Transverse colon (tissue), 4 donors: Measurements from ENCODE around the gene TAF4. TPM values are rescaled to one million over a fixed set of nuclear protein-coding genes. Genes with fewer than 3 reads are reported as not detected.

Experiments
- DNase-seq: peaks from one replicate; pipeline ENCODE4 v3.0.0-alpha.2; 2019
- H3K27ac ChIP-seq, 4 donors: fragments of 200-600 bp; sonication (generic); 2 replicates each; pipeline ENCODE4 v1.5.1; 2016 to 2018; ENCODE audit warnings: inconsistent platforms in 4 of 4
- H3K27me3 ChIP-seq: fragments of 200-600 bp; sonication (generic); 2 replicates; pipeline ENCODE4 v1.5.1; 2017; ENCODE audit warnings: inconsistent platforms
- H3K36me3 ChIP-seq, 4 donors: fragments of 200-600 bp; sonication (generic); 2 replicates each; pipeline ENCODE4 v1.5.1; 2017 to 2019; ENCODE audit warnings: inconsistent platforms in 4 of 4
- H3K4me1 ChIP-seq, 4 donors: fragments of 200-600 bp; sonication (generic); 2 replicates each; pipeline ENCODE4 v1.5.1; 2017 to 2020; ENCODE audit warnings: inconsistent platforms in 4 of 4
- H3K4me3 ChIP-seq, 4 donors: fragments of 200-600 bp; sonication (generic); 1 replicate in 1 of 4; 2 replicates in 3 of 4; pipeline versions ENCODE4 v1.5.1 to v1.6.1; 2017 to 2019; ENCODE audit warnings: inconsistent platforms in 4 of 4
- H3K9me3 ChIP-seq, 2 donors: fragments of 200-600 bp; sonication (generic); 2 replicates each; pipeline ENCODE4 v1.5.1; 2017 to 2019; ENCODE audit warnings: inconsistent platforms in 2 of 2
- CTCF ChIP-seq, 5 experiments: fragments of 200-600 bp in 3 of 5; fragments of 450-650 bp in 2 of 5; sonication (generic) in 3 of 5; IDR thresholded peaks; 1 replicate in 2 of 5; 2 replicates in 3 of 5; pipeline ENCODE4 v1.5.1; 2016 to 2017; ENCODE audit warnings: antibody characterized with exemption in 5 of 5, inconsistent platforms in 3 of 5, mild to moderate bottlenecking in 2 of 5, moderate library complexity in 1 of 5
- EP300 ChIP-seq: sonication (generic); formaldehyde crosslinking; IDR thresholded peaks from one replicate; pipeline ENCODE4 v1.6.1; 2017; ENCODE audit warnings: antibody characterized with exemption, low read depth
- POLR2A ChIP-seq: fragments of 450-650 bp; IDR thresholded peaks from one replicate; pipeline ENCODE4 v1.6.1; 2016; ENCODE audit warnings: antibody characterized with exemption, mild to moderate bottlenecking, moderate library complexity
- POLR2AphosphoS5 ChIP-seq, 3 donors: sonication (generic); formaldehyde crosslinking; IDR thresholded peaks; one replicate each; pipeline ENCODE4 v1.6.1; 2016; ENCODE audit warnings: antibody characterized with exemption in 3 of 3
- WGBS, 2 donors: methylation state at CpG; one replicate each; pipeline ENCODE4 v1.1.5; 2018; ENCODE audit warnings: low coverage in 1 of 2; 5-methylcytosine and 5-hydroxymethylcytosine counted together
- in situ Hi-C, 4 donors: fragments of 200-750 bp; cut with MboI; loops; one replicate each; pipeline versions ENCODE4 v1.15.0 to v1.15.1; 2017; ENCODE audit warnings: low sequenced_read_pairs in 3 of 4, low pct_ligation_motif_present in 1 of 4, low pct_unique_long_range_greater_than_20kb in 1 of 4
- intact Hi-C: fragments of 100-400 bp; cut with DNase I; formaldehyde crosslinking; loops from one replicate; pipeline ENCODE4 v1.15.1; 2023; ENCODE audit warnings: low total_unique reads
- total RNA-seq, 4 donors: library from RNA; depleted of rRNA; stranded (reverse); fragments of >200 nt; gene quantifications; one replicate each; pipeline ENCODE4 v1.1.0, GENCODE V29; 2016

Gene TAF4
- total RNA-seq, 4 donors from 2014 or later = 18.9 to 39.5 (median 24.3) TPM

- intact Hi-C loops = loop anchor here (5.0 kb wide), 1 partner anchor 34 kb away; no protein-coding TSS in a partner anchor
- 90% methylated on average over 12 of the region's 12 CpGs; no CpG with 5 or more reads in 1 of the 2 donors for WGBS, 2 donors
Measured at GRCh38 chr20:62027698-62028321, 37.9 kb downstream of the TAF4 start.

GRCh38 chr20:62027116-62027515 lies 38.6 kb downstream of the TAF4 start:
- Histone ChIP-seq H3K36me3 (no peaks in the 10 kb centered on the region), H3K9me3 (no peaks in the 10 kb centered on the region), H3K27me3 (no peaks in the 10 kb centered on the region), H3K4me3 (no peak overlapping the region), H3K4me1 (peaks cover 0 to 14% (median 6%) of the 10 kb centered on the region in 4 donors), H3K27ac (no peak overlapping the region)
- no peak for TF ChIP-seq CTCF (IDR thresholded peaks at IDR 0.05)
- no peak for TF ChIP-seq EP300
- TF ChIP-seq POLR2AphosphoS5 (IDR thresholded peaks at IDR 0.05) = no peak
- no peak for TF ChIP-seq POLR2A
- intact Hi-C loops (loop anchor here (5.0 kb wide), 1 partner anchor 35 kb away; no protein-coding TSS in a partner anchor), in situ Hi-C loops (loop anchor here in 1 of 4 donors (10.0 kb wide), 1 partner anchor 118 kb away; the partner anchor contains the start of genes PSMA7 and SS18L1)
- no peak for DNase-seq
- whole genome bisulfite sequencing, 2 donors = 56 to 59% methylated on average over 7 to 9 of the region's 9 CpGs

More at GRCh38 chr20:62027698-62028321, 37.9 kb downstream of the TAF4 start:
- H3K27me3 ChIP-seq = no peaks in the 10 kb centered on the region
- in situ Hi-C loops = loop anchor here in 1 of 4 donors (10.0 kb wide), 1 partner anchor 117 kb away; the partner anchor contains the start of genes PSMA7 and SS18L1
- no peaks in the 10 kb centered on the region for H3K36me3 ChIP-seq
- H3K4me1 ChIP-seq = peaks cover 0 to 14% (median 6%) of the 10 kb centered on the region in 4 donors
- H3K27ac ChIP-seq = no peak overlapping the region
- no peaks in the 10 kb centered on the region for H3K9me3 ChIP-seq
- TF ChIP-seq EP300 = no peak
- TF ChIP-seq CTCF (IDR thresholded peaks at IDR 0.05) = no peak
- no peak for TF ChIP-seq POLR2AphosphoS5 (IDR thresholded peaks at IDR 0.05)
- H3K4me3 ChIP-seq = no peak overlapping the region
- no peak for DNase-seq

GRCh38 chr20:62026564-62026856 lies 39.2 kb downstream of the TAF4 start:
- DNase-seq = no peak
- H3K4me3 ChIP-seq = no peak overlapping the region
- H3K27ac ChIP-seq = no peak overlapping the region
- H3K4me1 ChIP-seq = peaks cover 0 to 15% (median 7%) of the 10 kb centered on the region in 4 donors
- H3K27me3 ChIP-seq = no peaks in the 10 kb centered on the region
- no peaks in the 10 kb centered on the region for H3K9me3 ChIP-seq
- in situ Hi-C loops (loop anchor here in 1 of 4 donors (10.0 kb wide), 1 partner anchor 118 kb away; the partner anchor contains the start of genes PSMA7 and SS18L1), intact Hi-C loops (loop anchor here (5.0 kb wide), 1 partner anchor 36 kb away; no protein-coding TSS in a partner anchor)
- no peak for TF ChIP-seq CTCF (IDR thresholded peaks at IDR 0.05)
- TF ChIP-seq POLR2A = no peak
- WGBS, 2 donors = 90 to 93% methylated on average over 2 to 9 of the region's 11 CpGs
- H3K36me3 ChIP-seq = no peaks in the 10 kb centered on the region

GRCh38 chr20:62025832-62026563 lies 39.7 kb downstream of the TAF4 start:
- WGBS, 2 donors = 36 to 59% methylated on average over 6 to 22 of the region's 22 CpGs
- no peaks in the 10 kb centered on the region for H3K27me3 ChIP-seq

More at GRCh38 chr20:62025832-62026563, 39.7 kb downstream of the TAF4 start:
- Histone ChIP-seq H3K9me3 (no peaks in the 10 kb centered on the region), H3K36me3 (no peaks in the 10 kb centered on the region), H3K27ac (no peak overlapping the region), H3K4me3 (no peak overlapping the region), H3K4me1 (peaks cover 2 to 20% (median 9%) of the 10 kb centered on the region in 4 donors)
- intact Hi-C loops = loop anchor here (5.0 kb wide), 1 partner anchor 36 kb away; no protein-coding TSS in a partner anchor
- no peak for DNase-seq
- in situ Hi-C loops = loop anchor here in 1 of 4 donors (10.0 kb wide), 1 partner anchor 119 kb away; the partner anchor contains the start of genes PSMA7 and SS18L1
- TF ChIP-seq POLR2AphosphoS5 (IDR thresholded peaks at IDR 0.05) (no peak), CTCF (IDR thresholded peaks at IDR 0.05) (peak; percentile 16 to 37 (median 30))
